ENCODE measurements around the gene CERS6.

Gene CERS6

DNA sequence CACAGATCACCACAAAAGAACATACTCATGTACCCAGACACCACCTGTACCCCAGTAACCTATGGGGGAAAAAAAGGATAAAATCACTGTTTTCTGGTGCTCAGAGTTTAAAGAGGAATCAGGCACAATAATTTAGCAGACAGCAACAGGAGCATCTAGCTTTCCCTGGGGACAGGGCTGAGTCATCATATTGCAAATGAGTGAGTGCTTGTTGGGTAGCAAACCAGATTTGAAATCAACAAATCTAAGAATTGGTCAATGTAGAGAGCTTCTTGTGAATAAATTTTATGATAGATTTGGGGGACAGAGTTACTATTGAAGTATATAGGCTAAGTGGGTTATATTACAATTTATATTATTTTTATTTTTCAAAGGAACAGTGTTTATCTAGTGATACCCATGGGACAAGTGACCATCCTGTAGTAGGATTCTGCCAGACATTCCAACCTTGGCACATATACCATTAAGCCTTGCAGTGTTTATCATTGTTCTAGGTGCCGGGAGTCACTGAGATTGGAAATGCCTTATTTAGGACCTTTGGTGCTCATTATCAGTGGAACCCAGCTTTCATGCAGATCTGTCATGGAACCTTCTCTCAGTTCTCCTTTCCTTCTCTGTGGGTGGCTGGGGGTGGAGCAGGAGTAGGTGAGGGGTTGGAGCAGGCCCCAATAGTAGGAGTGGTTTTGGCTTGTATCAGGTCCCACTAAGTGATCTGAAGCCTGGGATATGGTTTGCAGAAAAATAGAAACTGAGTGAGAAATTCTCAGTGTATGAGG, 117.2 kb downstream of the CERS6 start:
- no peak overlapping the region for H3K4me3 ChIP-seq (ENCODE audit: low read depth, low read length)
- in situ Hi-C loops (cut with HindIII; ENCODE audit: low sequenced_read_pairs): no loop called here
- DNase-seq (ENCODE audit: low read depth, low spot score): no peak

DNA sequence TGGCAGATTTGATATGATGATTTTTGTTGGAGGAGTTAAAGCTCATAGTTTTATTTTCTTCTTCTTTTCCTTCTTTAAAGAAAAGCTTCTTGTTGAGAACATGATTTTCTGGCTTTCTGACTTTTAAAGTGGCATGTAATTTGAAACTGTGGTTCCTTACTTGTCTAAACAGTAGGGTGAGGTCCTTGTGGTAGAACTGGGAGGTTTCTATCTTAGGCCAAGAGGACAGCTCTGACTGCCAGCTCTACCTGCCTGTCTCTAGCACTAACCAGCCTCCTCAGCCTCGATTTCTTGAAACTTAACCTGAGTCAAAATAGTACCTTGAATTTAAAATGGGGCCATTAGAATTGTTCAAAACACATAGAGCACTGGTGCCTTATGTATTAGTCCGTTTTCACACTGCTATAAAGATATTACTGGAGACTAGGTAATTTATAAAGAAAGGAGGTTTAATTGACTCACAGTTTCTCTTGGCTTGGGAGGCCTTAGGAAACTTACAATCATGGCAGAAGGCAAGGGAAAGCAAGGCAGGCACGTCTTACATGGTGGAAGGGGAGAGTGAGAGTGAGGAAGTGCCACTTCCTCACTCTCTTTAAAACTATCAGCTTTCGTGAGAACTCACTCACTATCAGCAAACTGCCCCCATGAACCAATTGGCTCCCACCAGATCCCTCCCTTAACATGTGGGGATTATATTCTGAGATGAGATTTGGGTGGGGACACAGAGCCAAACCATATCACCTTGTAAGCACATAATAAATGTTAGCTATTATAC, 119.0 kb downstream of the CERS6 start:
- in situ Hi-C loops (cut with HindIII; ENCODE audit: low sequenced_read_pairs): no loop called here
- no peak for TF ChIP-seq CTCF (IDR thresholded peaks at IDR 0.05; ENCODE audit: low read depth, low read length)
- peak; percentile 41 for DNase-seq (ENCODE audit: low read depth, low spot score)
- no peak overlapping the region for H3K4me3 ChIP-seq (ENCODE audit: low read depth, low read length)

More for the DNA sequence above, 117.2 kb downstream of the CERS6 start:
- TF ChIP-seq CTCF (IDR thresholded peaks at IDR 0.05; ENCODE audit: low read depth, low read length): no peak

GRCh38 chr2:168577885-168578284, 121.8 kb downstream of the CERS6 start:
- in situ Hi-C loops (cut with HindIII; ENCODE audit: low sequenced_read_pairs): no loop called here
- DNase-seq (ENCODE audit: low read depth, low spot score): no peak

DNA sequence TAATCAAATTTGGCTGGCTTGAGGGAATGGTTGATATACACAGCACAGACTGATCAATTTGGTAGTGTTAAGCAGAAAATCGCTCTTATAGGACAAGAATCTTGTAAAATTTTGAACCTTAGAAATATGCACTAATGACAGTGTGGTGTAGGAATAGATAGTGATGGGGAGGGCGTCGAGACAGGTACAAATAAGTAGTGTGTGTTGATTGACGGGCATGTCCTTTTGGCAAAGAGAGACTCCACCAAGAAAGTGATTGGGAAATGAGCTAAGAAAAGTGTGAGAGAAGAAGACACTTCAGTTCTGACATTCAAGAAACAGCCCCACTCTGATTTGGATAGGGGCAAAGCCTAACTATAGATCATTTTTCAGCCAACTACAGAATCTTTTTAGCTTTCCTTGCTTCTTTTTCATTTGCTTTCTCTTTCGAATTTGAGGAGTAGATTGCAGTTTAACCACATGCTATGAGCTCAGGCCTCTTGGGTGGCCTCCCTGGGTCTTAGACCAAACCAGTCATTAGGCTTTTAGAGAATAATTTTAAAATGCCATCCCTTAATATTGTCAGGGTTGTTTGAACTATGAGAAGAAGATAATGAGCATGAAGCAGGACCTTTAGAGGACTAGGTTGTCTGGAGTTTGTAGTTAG, 127.1 kb downstream of the CERS6 start:
- DNase-seq (ENCODE audit: low read depth, low spot score): peak; percentile 59
- no peak for TF ChIP-seq CTCF (IDR thresholded peaks at IDR 0.05; ENCODE audit: low read depth, low read length)
- in situ Hi-C loops (cut with HindIII; ENCODE audit: low sequenced_read_pairs): no loop called here
- no peak overlapping the region for H3K4me3 ChIP-seq (ENCODE audit: low read depth, low read length)

More at GRCh38 chr2:168577885-168578284, 121.8 kb downstream of the CERS6 start:
- no peak overlapping the region for H3K4me3 ChIP-seq (ENCODE audit: low read depth, low read length)
- TF ChIP-seq CTCF (IDR thresholded peaks at IDR 0.05; ENCODE audit: low read depth, low read length): no peak

- TF ChIP-seq CTCF (IDR thresholded peaks at IDR 0.05; ENCODE audit: low read depth, low read length): no peak
- H3K4me3 ChIP-seq (ENCODE audit: low read depth, low read length): no peak overlapping the region
- in situ Hi-C loops (cut with HindIII; ENCODE audit: low sequenced_read_pairs): no loop called here
- DNase-seq (ENCODE audit: low read depth, low spot score): peak; percentile 70
Measured at GRCh38 chr2:168583710-168584521, 127.8 kb downstream of the CERS6 start.

- no peak for DNase-seq (ENCODE audit: low read depth, low spot score)
- in situ Hi-C loops (cut with HindIII; ENCODE audit: low sequenced_read_pairs): no loop called here
- TF ChIP-seq CTCF (IDR thresholded peaks at IDR 0.05; ENCODE audit: low read depth, low read length): no peak
Measured at GRCh38 chr2:168584911-168585310, 128.8 kb downstream of the CERS6 start.

More at GRCh38 chr2:168584911-168585310, 128.8 kb downstream of the CERS6 start:
- no peak overlapping the region for H3K4me3 ChIP-seq (ENCODE audit: low read depth, low read length)
